Pancreas (tissue), 10 donors: ENCODE results near the gene CCBE1. TPM values are rescaled to one million over a fixed set of nuclear protein-coding genes. Genes with fewer than 3 reads are reported as not detected.

Experiments
- ATAC-seq, 4 donors: fragments of 200-7000 bp; cut with Tn5 transposase; one replicate each; pipeline versions ENCODE4 v1.8.0 to v1.9.1; 2020; ENCODE audit warnings: mild to moderate bottlenecking in 4 of 4, moderate library complexity in 4 of 4
- DNase-seq, 6 donors: peaks; one replicate each; pipeline ENCODE4 v3.0.0-alpha.2; 2020
- FAIRE-seq: peaks from 2 replicates; lab custom pipeline; 2012; peaks lifted over from hg19 to GRCh38; lab: Jason Lieb, UNC
- H3K27ac ChIP-seq, 4 donors: fragments of 200-600 bp; sonication (generic); 1 replicate in 3 of 4; 2 replicates in 1 of 4; pipeline versions ENCODE4 v1.5.0 to v1.8.0; 2020
- H3K27me3 ChIP-seq, 4 donors: fragments of 200-600 bp; one replicate each; pipeline ENCODE4 v1.8.0; 2021
- H3K36me3 ChIP-seq, 3 donors: fragments of 200-600 bp; sonication (generic) in 1 of 3; one replicate each; pipeline versions ENCODE4 v1.5.0 to v1.8.0; 2020 to 2021
- H3K4me1 ChIP-seq, 3 donors: fragments of 200-600 bp; one replicate each; pipeline ENCODE4 v1.8.0; 2021
- H3K4me3 ChIP-seq, 4 donors: fragments of 200-600 bp; sonication (generic) in 2 of 4; one replicate each; pipeline versions ENCODE4 v1.5.0 to v1.8.0; 2020 to 2021
- H3K9me3 ChIP-seq, 4 donors: fragments of 200-600 bp; one replicate each; pipeline ENCODE4 v1.8.0; 2021
- WGBS, 2 donors: extraction: QIAGEN DNeasy Blood & Tissue Kit; methylation state at CpG; one replicate each; pipeline ENCODE4 v1.1.7; 2013; 5-methylcytosine and 5-hydroxymethylcytosine counted together
- intact Hi-C, 3 donors: fragments of 100-400 bp; cut with DNase I; formaldehyde crosslinking; loops; one replicate each; pipeline versions ENCODE4 v1.11.1 to v1.14.2; 2022
- polyA plus RNA-seq, 2 donors: library from polyadenylated mRNA; stranded (reverse); fragments of 200-250 nt; gene quantifications; one replicate each; pipeline ENCODE4 v1.2.3, GENCODE V29; 2013
- total RNA-seq, 6 donors: library from RNA; stranded (reverse); fragmentation: NEBNext Ultra II Directional in 4 of 6; extraction: Animal tissue kit (Norgen Biotek cat#: 25700) in 4 of 6; gene quantifications; one replicate each; pipeline versions ENCODE4 v1.2.1 to v1.2.4, GENCODE V29; 2021 to 2023
- TF ChIP-seq, protein P1 (sequence below), 4 donors: fragments of 200-600 bp; sonication (generic) in 3 of 4; IDR thresholded peaks; one replicate each; pipeline versions ENCODE4 v1.5.0 to v1.8.0; 2021; ENCODE audit warnings: antibody characterized with exemption in 4 of 4
- donor health status: healthy with polysubstance abuse.
- donor health status: DM: no; HTN: no; CAD: no; lungs with moderate emphysema.
- donor health status: DM: no; HTN: no; CAD: no.
- donor health status: control.
- donor health status: control.
- donor health status: Bipolar disorder and iron deficiency.
- donor health status: DM: yes; HTN: yes; CAD: no.
- donor health status: DM: no; HTN: no; CAD: no.
- donor health status: DM: no; HTN: no; CAD: no.
- donor health status: DM: yes; HTN: yes; CAD: no.

Gene CCBE1
- total and polyA plus RNA-seq, 8 donors = 0.08 to 1.5 (median 0.59) TPM

DNA sequence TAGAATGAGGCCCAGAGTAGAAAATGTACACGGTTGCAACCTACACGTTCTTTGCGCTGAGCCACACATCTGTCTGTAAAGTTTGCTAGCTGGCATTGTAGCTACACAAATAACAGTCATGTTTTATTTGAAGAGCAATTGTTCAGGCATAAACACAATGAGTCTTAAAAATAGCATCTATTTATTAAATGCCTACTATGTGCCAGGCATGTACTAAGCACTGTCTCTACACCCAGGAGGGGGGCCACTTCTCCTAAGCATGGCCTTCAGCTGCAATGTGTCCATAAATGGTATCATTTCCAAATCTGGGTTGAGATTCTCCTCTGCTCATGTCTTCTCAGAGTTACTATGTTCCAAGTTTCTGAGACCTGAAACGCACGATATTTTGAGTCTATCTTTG is 182.1 kb downstream of the CCBE1 start:
- no peaks in the 10 kb centered on the region for H3K36me3 ChIP-seq
- TF ChIP-seq, protein P1, sequence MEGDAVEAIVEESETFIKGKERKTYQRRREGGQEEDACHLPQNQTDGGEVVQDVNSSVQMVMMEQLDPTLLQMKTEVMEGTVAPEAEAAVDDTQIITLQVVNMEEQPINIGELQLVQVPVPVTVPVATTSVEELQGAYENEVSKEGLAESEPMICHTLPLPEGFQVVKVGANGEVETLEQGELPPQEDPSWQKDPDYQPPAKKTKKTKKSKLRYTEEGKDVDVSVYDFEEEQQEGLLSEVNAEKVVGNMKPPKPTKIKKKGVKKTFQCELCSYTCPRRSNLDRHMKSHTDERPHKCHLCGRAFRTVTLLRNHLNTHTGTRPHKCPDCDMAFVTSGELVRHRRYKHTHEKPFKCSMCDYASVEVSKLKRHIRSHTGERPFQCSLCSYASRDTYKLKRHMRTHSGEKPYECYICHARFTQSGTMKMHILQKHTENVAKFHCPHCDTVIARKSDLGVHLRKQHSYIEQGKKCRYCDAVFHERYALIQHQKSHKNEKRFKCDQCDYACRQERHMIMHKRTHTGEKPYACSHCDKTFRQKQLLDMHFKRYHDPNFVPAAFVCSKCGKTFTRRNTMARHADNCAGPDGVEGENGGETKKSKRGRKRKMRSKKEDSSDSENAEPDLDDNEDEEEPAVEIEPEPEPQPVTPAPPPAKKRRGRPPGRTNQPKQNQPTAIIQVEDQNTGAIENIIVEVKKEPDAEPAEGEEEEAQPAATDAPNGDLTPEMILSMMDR (IDR thresholded peaks at IDR 0.05) = no peak
- no peak overlapping the region for H3K27ac ChIP-seq
- no peak for FAIRE-seq
- ATAC-seq = no peak
- intact Hi-C loops = no loop called here
- H3K27me3 ChIP-seq = no peaks in the 10 kb centered on the region
- DNase-seq = no peak
- H3K9me3 ChIP-seq = no peaks in the 10 kb centered on the region
- WGBS, 2 donors = 67 to 78% methylated on average over 5 of the region's 5 CpGs
- H3K4me1 ChIP-seq = peaks cover 0 to 7% (median 0%) of the 10 kb centered on the region in 3 donors
- H3K4me3 ChIP-seq = no peak overlapping the region

DNA sequence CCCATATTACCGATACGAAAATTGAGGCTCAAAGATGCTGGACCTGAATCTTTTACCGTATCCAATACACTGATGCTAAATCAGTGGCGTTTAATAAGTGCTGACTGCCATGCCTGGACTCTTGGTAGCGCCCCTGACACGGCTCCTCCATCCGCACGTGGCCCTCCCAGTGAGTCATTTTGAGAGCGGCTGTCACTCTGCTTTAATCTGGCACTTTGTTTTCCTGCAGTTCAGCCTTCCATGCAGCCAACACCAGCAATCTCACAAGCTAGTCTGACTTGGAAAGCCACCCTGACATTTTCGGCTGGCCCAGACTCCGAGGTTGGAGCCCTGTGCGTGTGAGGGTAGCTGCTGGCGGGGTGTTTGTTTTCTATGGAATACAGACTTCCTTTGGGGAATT is 183.0 kb downstream of the CCBE1 start:
- H3K27ac ChIP-seq = no peak overlapping the region
- H3K27me3 ChIP-seq = no peaks in the 10 kb centered on the region
- ATAC-seq (peak in 2 of 4 donors; percentile 10 to 21), FAIRE-seq (no peak), DNase-seq (peak in 1 of 6 donors; percentile 17)
- intact Hi-C loops = no loop called here
- WGBS, 2 donors = 31 to 43% methylated on average over 13 of the region's 13 CpGs
- H3K4me1 ChIP-seq = peaks cover 0 to 7% (median 0%) of the 10 kb centered on the region in 3 donors
- H3K4me3 ChIP-seq = no peak overlapping the region
- TF ChIP-seq, protein P1 (IDR thresholded peaks at IDR 0.05) = no peak
- H3K9me3 ChIP-seq = no peaks in the 10 kb centered on the region
- H3K36me3 ChIP-seq = no peaks in the 10 kb centered on the region

DNA sequence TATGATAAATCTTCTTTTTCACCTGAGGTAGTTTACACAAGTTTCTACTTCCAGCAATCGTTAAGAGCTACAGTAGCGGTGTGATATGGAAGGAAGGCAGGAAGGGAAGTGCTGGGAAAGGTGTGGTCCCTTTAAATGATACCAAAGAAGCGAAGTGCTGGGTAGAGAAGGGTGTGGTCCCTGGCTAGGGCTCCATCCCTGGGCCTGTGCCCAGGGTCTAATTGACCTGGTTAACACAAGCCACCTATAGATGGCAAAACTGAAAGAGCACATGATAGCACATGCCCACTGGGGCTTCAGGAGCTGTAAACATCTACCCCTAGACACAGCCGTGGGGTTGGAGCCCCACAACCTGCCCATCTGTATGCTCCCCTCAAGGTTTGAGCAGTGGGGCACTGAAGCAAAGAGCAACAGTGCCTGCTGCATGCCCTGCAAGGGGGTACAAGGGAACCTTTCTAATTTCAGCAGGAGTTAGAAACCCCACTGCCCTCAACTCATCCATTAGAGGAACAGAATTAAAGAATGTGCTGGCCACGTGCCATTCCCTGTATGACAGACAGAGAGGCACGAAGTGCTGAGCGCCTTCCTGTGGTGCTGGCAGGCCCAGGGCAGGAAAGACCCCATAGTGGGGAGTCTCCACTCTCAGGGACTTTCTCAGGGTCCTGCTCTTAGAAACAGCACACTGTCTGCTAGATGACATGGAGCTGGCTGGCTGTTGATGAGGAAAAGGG is 185.0 kb downstream of the CCBE1 start:
- no peaks in the 10 kb centered on the region for H3K36me3 ChIP-seq
- H3K4me3 ChIP-seq = no peak overlapping the region
- DNase-seq (no peak), ATAC-seq (no peak), FAIRE-seq (no peak)
- H3K27ac ChIP-seq = no peak overlapping the region
- intact Hi-C loops = no loop called here
- no peaks in the 10 kb centered on the region for H3K9me3 ChIP-seq
- 54 to 63% methylated on average over 7 of the region's 7 CpGs for WGBS, 2 donors
- H3K4me1 ChIP-seq = peaks cover 0 to 7% (median 0%) of the 10 kb centered on the region in 3 donors
- TF ChIP-seq, protein P1 (IDR thresholded peaks at IDR 0.05) = no peak
- no peaks in the 10 kb centered on the region for H3K27me3 ChIP-seq

DNA sequence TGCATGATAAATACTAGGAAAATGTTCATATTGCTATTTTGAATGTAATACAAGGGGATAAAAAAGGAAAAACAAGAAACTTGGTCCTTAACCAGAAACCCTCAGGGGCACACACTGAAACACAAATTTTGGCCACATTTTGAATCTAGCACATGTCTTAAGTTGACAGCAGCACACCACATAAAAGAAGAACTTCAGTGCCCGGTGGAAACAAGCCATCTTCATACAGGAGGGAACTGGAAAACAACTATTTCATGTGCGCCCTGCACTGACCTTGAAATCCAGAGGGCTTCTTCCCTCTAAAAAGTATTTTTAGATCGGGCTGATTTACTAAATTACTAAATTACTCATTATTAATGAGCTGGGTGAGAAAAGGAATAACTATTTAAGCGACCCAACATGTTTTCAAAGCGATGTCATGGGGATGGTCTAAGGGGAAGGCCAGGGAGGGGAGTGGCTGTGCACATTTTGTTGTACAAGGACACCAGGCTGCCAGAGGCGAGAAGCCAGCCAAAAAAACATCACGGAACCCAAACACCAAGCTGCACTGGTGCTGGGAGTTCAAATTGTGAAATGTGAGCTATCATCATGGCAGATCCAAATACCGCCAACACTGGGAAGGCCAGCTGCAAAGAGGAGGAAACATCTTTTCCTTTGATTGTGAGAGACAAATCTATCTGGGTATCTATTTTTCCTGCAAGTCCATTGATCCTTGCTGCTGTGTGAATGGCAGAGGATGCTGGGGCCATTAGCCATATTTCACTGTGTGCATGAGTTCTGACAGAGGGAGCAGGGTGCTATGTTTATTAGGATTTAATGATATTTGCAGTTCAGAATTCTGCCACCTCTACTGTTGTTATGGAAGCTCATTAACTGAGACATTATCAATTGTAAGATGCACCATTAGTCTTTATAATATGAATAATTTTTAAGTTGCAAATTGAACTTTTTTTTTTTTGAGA is 187.5 kb downstream of the CCBE1 start:
- Histone ChIP-seq H3K27ac (no peak overlapping the region), H3K4me3 (no peak overlapping the region), H3K4me1 (no peaks in the 10 kb centered on the region), H3K9me3 (no peaks in the 10 kb centered on the region), H3K27me3 (no peaks in the 10 kb centered on the region), H3K36me3 (no peaks in the 10 kb centered on the region)
- 49 to 54% methylated on average over 8 of the region's 8 CpGs for WGBS, 2 donors
- TF ChIP-seq, protein P1 (IDR thresholded peaks at IDR 0.05) = no peak
- intact Hi-C loops = no loop called here
- DNase-seq = no peak
- ATAC-seq = no peak
- FAIRE-seq = no peak
